ENCODE results near the gene GPR75.

DNA sequence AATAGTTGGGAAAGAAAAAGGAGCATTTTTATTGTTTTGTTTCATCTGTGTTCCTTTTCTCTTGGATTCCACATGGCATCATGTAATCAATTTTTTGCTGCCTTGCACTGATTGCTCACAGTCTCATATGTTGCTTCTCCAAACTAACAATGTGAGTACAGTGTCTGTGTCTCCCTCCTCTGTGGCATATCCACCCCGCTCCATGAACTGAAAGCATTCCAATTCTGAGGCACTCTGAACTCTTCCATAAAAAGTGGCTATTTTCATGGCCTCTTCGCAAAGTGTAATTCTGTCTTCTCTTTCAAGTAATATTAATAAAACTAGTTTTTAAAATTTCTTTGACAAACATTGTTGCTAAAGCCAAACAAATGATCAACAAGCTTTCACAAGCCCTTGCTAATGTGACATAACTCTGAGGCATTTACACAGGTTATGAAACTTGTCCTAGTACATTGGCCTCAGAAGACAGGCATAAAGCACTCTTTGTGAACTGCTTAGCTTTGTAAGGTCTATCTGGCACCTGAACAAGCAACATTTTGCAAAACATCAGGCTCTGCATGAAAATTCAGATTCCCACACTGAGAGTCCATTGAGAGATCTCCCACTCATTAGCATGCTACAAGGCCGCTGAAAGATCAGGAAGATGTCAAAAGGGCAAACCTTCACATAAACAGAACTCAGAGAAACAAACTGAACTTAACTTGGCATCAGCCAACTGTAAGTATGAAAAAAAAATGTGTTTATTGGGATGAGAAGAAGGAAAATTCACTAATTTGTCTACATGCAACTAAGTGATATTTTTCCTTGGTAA is 33.0 kb downstream of the GPR75 start:
- TF ChIP-seq, protein P1, sequence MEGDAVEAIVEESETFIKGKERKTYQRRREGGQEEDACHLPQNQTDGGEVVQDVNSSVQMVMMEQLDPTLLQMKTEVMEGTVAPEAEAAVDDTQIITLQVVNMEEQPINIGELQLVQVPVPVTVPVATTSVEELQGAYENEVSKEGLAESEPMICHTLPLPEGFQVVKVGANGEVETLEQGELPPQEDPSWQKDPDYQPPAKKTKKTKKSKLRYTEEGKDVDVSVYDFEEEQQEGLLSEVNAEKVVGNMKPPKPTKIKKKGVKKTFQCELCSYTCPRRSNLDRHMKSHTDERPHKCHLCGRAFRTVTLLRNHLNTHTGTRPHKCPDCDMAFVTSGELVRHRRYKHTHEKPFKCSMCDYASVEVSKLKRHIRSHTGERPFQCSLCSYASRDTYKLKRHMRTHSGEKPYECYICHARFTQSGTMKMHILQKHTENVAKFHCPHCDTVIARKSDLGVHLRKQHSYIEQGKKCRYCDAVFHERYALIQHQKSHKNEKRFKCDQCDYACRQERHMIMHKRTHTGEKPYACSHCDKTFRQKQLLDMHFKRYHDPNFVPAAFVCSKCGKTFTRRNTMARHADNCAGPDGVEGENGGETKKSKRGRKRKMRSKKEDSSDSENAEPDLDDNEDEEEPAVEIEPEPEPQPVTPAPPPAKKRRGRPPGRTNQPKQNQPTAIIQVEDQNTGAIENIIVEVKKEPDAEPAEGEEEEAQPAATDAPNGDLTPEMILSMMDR (IDR thresholded peaks at IDR 0.05): no peak
- no peak for TF ChIP-seq POLR2A (IDR thresholded peaks at IDR 0.05)
